ENCODE measurements around the gene TEX264.

Gene TEX264

GRCh38 chr3:51676102-51676640, 5.1 kb downstream of the TEX264 start:
- no peak for DNase-seq

GRCh38 chr3:51677358-51677757, 6.3 kb downstream of the TEX264 start:
- DNase-seq, result no peak

GRCh38 chr3:51678186-51678585, 7.1 kb downstream of the TEX264 start:
- no peak for DNase-seq

GRCh38 chr3:51678641-51679040, 7.6 kb downstream of the TEX264 start:
- DNase-seq, result no peak

DNA sequence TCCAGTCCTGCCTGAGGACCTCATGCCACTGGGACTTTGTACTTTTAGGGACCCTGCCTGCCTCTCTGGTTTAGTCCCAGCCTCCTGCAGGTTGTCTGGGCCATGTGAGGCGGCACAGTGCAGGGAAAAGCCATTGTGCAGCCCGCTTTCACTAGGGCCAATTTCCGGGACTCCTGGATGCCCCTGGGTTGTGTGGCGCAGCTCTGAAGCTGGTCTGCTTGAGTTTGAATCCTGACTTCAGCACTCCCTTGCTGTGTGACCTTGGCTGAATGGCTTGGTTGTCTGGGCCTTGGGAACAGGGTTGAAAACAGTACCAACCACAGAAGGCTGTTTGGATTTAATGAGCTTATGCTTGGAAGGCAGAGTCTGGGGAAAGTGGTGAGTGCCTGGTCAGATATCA, 8.3 kb downstream of the TEX264 start:
- DNase-seq, result no peak

DNA sequence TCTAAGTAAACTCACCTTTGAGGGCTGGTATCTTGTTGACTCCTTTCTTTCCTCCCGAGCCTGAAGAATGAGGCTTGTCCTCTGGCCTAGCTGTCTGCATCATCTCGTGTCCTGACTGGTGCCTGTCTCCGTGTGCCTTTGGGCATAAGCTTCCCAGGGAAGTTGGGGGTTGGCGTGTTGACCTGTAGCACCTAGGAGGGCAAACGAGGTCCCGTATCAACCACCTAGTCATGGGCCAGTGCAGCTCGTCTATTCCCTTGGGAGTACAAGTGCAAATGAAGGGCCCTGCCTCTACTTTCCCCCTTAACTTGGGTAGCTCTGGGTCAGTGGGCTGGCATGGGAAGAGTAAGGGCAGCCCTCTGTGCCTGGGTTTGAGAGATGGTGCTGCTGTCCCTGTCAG, 8.7 kb downstream of the TEX264 start:
- DNase-seq, result no peak

- DNase-seq, result no peak
Observed at GRCh38 chr3:51680196-51680595, 9.1 kb downstream of the TEX264 start.

GRCh38 chr3:51680663-51681230, 9.7 kb downstream of the TEX264 start:
- no peak for DNase-seq

- peak; percentile 56 for DNase-seq
Observed at GRCh38 chr3:51681453-51681852, 10.4 kb downstream of the TEX264 start.

DNA sequence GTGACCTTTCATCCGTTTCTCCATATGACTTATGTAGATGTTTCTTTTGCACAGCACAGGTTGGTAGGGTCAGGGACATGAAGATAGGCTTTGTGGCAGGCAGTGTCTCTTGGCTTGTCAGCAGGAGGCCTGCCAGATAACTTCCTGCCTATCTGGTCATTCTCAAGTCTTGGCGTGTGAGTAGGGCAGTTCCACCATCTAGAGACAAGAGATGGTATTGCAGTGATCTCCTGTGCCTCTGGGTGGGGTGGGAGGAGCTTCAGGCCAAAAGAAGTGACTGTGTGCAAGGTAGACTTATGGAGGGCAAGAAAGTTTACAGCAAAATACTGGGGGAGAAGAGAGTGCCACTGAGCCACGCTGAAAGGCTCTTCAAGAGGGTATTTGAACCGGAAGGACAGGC, 11.0 kb downstream of the TEX264 start:
- DNase-seq, result peak; percentile 78

DNA sequence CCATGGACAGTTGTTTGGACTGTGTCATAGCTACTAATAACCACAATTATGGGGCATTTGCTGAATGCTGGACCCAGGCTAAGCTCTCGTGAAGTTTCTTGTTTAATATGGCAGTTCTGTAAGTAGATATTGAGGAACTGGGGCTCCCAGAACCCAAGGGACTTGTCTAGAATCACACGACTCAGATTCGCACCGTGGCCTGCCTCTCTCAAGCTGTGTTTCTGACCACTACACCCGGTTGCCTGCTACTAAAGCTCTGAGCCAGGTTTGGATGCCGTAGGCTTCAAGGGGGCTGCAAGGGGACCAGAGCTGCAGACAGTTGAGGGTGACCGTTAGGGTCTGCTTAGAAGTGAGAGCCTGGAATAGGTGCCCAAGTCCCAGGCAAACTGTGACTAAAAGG, 11.5 kb downstream of the TEX264 start:
- DNase-seq, result no peak

DNA sequence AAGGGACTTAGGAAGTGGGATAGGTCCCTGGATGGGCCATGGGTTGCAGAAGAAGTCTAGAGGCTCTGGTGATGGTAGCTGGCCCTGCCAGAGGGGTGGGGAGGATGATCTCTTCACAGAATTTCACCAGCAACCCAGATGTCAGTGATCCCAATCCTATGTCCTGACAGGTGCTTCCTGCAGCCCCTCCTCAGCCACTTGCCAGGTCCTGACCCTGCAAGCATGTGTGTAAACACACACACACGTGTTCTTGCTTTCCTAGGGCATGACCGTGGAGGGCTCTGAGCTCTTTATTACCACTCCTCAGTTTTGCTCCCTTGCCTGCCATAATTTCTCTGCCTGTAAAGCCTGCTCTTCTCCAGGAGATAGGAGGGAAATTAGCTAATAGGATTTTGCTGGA, 12.5 kb downstream of the TEX264 start:
- DNase-seq, result no peak

DNA sequence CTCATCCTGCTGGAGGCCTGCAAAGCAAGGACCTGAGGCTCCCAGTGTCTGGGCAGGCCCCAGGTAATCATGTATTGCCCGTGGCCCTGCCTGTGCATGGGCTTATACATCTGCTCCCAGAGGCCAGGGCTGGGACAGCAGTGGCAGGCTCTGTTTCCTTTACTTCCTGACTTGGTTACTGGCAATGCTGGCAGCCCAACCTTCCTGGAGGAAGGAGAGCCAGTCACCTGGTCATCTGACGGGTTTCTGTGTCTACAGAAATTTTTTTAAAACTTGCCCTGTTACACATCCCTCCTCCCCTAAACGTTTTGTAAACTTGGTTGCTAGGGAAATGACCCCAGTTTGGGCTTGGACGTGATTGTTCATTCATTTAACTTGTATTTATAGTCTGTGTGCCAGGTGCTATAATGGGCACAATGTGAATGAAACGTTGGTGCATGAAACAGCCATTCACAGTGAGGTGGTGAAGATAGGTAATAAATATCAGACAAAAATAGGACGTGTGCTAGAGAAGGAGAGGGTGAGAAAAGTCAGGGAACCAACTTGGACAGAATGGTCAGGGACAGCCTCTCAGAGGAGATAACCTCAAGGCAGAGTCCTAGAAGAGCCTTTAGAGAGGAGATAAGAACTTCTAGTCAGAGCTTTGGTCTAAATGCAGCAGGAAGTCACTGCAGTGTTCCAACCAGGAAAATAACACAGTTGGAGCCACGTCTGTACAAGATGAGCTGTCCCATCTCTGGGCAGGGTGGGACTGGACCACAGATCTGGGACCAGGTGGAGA, 14.1 kb downstream of the TEX264 start:
- DNase-seq, result no peak

DNA sequence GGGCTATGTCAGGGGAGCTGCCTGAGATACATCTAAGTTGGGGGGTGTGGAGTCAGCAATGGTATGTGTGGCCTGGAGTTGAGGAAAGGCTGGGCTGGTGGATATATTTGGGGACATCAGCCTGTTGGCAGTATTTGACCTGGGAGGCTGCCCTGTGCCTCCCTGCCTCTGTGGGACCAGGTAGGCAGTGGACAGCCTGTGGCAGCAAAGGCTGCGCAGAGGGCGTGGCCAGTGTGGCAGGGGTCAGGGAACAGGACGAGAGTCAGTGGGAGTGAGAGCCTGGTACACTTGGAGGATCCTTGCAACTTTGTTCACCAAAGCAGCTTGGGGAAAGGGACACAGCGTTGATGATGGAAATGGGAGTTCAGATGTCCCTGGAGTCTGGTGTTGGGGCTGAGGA, 15.0 kb downstream of the TEX264 start:
- DNase-seq, result no peak

DNA sequence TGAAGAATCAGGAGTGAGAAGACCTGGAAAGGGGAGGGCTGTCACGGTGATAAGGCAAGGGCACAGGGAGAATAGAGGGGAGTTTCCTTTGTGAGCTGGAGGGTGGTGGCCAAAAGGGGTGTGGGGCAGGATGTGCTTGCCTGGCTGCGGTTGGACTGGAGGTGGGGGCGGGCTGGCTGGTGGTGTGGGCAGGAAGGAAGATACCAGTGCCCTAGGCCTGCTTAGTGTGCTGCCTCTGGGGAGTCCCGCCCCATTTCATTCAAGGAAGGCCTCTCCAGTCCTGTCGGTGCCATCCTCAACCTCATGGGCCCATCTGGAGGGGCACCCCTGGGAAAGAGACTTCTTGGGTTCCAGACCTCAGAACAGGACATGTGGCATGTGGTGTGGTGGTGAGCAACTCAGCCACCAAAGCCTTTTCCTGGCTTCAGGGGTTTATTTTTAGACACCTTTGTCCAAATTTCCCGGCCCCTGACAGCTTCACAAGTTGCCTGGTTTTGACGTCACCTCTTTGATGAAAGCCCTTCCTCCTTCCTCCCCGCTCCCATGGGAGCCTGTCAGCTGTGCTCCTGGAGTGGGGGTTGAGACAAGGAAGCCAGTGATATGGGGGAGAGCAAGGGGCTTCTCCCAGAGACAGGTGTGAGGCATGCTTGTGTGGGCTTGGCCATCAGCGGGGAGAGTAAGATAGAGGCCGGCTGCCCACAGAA, 15.6 kb downstream of the TEX264 start:
- DNase-seq, result peak; percentile 89

DNA sequence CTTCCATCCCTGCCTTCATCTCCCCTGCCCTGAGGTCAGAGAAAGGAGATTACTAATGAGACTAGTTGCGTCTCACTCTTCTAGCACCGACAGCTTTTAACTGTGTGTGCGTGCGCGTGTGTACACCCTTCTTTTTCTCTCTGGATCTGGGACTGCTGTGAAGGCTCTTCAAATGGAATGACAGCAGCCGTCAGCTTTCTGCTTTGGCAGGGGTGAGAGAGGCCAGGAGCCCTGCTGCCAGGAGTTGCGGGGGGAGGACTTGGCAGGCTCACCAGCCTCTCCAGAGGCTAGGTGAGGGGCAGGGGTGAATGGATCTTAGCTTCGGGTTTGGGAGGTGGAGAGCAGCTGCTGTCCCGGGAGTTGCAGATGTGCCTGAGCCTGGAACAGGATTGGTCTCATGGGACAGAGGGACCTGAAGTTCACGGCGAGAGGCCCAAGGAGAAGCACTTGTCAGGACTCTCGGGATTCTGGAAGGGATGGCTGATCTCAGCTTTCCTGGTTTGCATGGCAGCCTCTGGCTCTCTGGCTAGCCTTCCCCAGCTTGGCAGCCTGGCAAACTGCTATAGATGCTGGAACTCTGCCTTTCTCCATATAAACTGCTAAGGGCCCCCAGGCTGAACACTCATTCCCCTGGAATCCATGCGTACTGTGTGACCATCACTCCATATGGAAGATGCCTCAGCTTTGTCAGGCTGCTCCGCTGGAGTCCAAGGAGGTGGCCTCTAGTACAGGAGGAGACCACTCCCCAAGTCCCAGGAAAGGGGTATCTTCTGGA, 16.6 kb downstream of the TEX264 start:
- DNase-seq, result no peak

GRCh38 chr3:51688206-51688600, 17.2 kb downstream of the TEX264 start:
- DNase-seq, result no peak

- DNase-seq, result no peak
Observed at GRCh38 chr3:51691021-51691420, 20.0 kb downstream of the TEX264 start.

GRCh38 chr3:51691949-51692348, 20.9 kb downstream of the TEX264 start:
- DNase-seq, result no peak

DNA sequence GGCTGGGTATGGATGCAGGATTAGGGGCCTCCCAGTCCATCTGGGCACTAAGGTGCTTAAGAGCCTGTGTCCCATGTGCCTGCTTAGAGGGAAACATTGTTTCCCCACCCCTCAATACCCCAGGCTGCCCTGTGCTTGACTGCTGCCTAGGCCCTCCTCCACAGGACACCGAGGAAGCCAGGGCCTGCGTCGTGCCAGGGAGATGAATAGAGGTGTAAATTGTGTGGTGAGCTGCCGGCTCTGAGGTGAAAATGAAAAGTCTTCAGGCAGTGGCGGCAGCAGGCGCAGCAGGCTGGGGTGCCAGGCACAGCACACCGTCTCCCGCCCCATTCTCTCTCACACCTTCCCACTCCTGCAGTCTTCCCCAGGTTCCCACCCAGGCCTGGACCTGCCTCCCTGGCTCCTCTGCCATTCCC, 21.9 kb downstream of the TEX264 start:
- DNase-seq, result no peak

- DNase-seq, result no peak
Observed at GRCh38 chr3:51696954-51697353, 25.9 kb downstream of the TEX264 start.

GRCh38 chr3:51698209-51698608, 27.2 kb downstream of the TEX264 start:
- DNase-seq, result no peak

DNA sequence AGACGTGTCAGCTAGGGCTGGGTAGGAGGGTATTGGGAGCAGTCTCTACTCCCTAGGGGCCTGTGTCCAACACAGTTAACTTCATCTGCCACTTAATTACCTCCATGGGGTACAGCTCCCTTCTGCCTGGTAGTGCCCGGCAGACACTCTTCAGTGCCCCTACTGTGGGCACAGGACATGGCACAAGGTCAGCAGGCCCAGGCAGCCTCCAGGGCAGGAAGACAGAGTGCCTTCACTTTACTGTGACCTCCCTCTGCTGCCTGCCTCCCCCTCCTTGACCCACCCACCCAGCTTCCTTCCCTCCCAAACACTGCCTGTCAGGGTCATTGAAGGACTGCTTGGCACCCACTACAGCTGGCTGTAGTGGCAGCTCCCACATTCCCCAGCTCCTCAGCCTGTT, 29.4 kb downstream of the TEX264 start:
- no peak for DNase-seq

Data from GF-D8 (cell line).